ENCODE measurements around the gene CSTF3.

- TF ChIP-seq EZH2phosphoT487 (IDR thresholded peaks at IDR 0.05; ENCODE audit: borderline replicate concordance, low read length) (no peak), CTCF (IDR thresholded peaks at IDR 0.05; ENCODE audit: low read depth, low read length, poor library complexity, severe bottlenecking) (no peak)
Measured at GRCh38 chr11:33191467-33191866, 30.2 kb upstream of the CSTF3 start.

Measured in DOHH2 (cell line).